ENCODE results near the gene LRMDA.

DNA sequence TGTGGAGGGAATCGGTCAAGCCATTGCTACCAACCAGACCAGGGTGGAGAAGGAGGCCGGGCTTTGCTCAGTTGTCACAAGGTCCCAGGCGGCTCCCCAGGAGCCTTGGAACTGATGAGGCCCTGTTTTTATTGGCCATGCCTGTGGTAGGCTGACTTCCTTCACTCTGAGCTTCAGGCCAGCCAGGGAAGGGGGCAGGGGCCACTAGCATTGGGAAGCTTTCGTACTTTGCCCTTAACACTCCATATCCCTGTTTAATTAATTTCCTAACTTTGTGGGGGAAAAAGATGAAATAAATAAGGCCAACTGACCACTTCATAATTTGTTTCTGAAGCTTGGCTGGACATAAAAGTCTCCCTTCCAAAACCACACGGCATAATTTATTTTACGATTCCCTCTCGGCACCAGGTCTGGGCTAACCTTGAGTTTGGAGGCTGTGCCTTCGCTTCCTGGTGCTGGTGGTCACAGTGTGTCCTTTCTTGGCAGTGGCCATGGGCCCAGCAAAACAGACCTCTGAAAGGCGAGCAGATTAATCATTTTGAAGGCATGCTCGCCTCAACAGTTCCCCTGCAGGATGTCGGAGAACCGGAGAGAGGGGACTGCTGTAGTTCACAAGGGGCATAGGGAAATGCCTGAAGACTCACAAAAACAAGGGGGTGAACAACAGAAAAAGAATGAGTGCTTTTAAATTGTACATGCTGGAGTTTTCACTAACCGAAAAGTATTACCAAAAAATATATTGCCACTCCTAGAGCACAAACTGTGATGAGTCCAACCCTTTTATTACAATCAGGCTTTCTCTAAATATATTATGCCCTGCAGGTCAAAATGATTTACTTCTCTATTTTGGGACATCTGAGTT, 966.0 kb downstream of the LRMDA start:
- TF ChIP-seq NFE2L2 (conservative IDR thresholded peaks at IDR 0.05; ENCODE audit: low read length): no peak
- TF ChIP-seq, protein P1, sequence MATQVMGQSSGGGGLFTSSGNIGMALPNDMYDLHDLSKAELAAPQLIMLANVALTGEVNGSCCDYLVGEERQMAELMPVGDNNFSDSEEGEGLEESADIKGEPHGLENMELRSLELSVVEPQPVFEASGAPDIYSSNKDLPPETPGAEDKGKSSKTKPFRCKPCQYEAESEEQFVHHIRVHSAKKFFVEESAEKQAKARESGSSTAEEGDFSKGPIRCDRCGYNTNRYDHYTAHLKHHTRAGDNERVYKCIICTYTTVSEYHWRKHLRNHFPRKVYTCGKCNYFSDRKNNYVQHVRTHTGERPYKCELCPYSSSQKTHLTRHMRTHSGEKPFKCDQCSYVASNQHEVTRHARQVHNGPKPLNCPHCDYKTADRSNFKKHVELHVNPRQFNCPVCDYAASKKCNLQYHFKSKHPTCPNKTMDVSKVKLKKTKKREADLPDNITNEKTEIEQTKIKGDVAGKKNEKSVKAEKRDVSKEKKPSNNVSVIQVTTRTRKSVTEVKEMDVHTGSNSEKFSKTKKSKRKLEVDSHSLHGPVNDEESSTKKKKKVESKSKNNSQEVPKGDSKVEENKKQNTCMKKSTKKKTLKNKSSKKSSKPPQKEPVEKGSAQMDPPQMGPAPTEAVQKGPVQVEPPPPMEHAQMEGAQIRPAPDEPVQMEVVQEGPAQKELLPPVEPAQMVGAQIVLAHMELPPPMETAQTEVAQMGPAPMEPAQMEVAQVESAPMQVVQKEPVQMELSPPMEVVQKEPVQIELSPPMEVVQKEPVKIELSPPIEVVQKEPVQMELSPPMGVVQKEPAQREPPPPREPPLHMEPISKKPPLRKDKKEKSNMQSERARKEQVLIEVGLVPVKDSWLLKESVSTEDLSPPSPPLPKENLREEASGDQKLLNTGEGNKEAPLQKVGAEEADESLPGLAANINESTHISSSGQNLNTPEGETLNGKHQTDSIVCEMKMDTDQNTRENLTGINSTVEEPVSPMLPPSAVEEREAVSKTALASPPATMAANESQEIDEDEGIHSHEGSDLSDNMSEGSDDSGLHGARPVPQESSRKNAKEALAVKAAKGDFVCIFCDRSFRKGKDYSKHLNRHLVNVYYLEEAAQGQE (IDR thresholded peaks at IDR 0.05): no peak
- no peak for TF ChIP-seq RAD21 (conservative IDR thresholded peaks at IDR 0.05 in 1 of 2, IDR thresholded peaks at IDR 0.05 in 1 of 2)
- no peak for TF ChIP-seq CEBPB (IDR thresholded peaks at IDR 0.05)
- TF ChIP-seq, protein P2, sequence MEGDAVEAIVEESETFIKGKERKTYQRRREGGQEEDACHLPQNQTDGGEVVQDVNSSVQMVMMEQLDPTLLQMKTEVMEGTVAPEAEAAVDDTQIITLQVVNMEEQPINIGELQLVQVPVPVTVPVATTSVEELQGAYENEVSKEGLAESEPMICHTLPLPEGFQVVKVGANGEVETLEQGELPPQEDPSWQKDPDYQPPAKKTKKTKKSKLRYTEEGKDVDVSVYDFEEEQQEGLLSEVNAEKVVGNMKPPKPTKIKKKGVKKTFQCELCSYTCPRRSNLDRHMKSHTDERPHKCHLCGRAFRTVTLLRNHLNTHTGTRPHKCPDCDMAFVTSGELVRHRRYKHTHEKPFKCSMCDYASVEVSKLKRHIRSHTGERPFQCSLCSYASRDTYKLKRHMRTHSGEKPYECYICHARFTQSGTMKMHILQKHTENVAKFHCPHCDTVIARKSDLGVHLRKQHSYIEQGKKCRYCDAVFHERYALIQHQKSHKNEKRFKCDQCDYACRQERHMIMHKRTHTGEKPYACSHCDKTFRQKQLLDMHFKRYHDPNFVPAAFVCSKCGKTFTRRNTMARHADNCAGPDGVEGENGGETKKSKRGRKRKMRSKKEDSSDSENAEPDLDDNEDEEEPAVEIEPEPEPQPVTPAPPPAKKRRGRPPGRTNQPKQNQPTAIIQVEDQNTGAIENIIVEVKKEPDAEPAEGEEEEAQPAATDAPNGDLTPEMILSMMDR (IDR thresholded peaks at IDR 0.05): no peak
- no peak for TF ChIP-seq SMC3 (IDR thresholded peaks at IDR 0.05)
- no peak for TF ChIP-seq MAFK (IDR thresholded peaks at IDR 0.05; ENCODE audit: partially characterized antibody)
- no peak for TF ChIP-seq RFX5 (IDR thresholded peaks at IDR 0.05)
- no peak for TF ChIP-seq EHMT2 (IDR thresholded peaks at IDR 0.05; ENCODE audit: low read depth)
- no peak for TF ChIP-seq RCOR1 (IDR thresholded peaks at IDR 0.05; ENCODE audit: low read depth, low read length)
- TF ChIP-seq, protein P3, sequence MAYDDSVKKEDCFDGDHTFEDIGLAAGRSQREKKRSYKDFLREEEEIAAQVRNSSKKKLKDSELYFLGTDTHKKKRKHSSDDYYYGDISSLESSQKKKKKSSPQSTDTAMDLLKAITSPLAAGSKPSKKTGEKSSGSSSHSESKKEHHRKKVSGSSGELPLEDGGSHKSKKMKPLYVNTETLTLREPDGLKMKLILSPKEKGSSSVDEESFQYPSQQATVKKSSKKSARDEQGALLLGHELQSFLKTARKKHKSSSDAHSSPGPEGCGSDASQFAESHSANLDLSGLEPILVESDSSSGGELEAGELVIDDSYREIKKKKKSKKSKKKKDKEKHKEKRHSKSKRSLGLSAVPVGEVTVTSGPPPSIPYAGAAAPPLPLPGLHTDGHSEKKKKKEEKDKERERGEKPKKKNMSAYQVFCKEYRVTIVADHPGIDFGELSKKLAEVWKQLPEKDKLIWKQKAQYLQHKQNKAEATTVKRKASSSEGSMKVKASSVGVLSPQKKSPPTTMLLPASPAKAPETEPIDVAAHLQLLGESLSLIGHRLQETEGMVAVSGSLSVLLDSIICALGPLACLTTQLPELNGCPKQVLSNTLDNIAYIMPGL (CRISPR knock-in tag; IDR thresholded peaks at IDR 0.05; ENCODE audit: borderline replicate concordance): no peak
- TF ChIP-seq POLR2A (IDR thresholded peaks at IDR 0.05; ENCODE audit: low read length): no peak

Measured in A549 (cell line).